ENCODE data around the gene SP2.

GRCh38 chr17:47962901-47963300 lies 66.9 kb downstream of the SP2 start:
- TF ChIP-seq EZH2 (optimal IDR thresholded peaks at IDR 0.05; ENCODE audit: low read depth, low read length) (no peak), CTCF (IDR thresholded peaks at IDR 0.05; ENCODE audit: low read length) (no peak), EZH2phosphoT487 (IDR thresholded peaks at IDR 0.05; ENCODE audit: low read length) (no peak)
